NCI-H69 (cell line): ENCODE measurements around the gene NPNT.
A peak's percentile ranks its signal among the peaks of the same experiment; 100 is the strongest.
"Not testable (repeated sequence)": the region's sequence is repeated elsewhere in the genome, so short reads cannot be mapped to it uniquely, and the experiment has no call there.

Experiments used
- DNase-seq: peaks from one replicate; lab custom pipeline; 2025; lab: John Stamatoyannopoulos, UW

NPNT gene

DNA sequence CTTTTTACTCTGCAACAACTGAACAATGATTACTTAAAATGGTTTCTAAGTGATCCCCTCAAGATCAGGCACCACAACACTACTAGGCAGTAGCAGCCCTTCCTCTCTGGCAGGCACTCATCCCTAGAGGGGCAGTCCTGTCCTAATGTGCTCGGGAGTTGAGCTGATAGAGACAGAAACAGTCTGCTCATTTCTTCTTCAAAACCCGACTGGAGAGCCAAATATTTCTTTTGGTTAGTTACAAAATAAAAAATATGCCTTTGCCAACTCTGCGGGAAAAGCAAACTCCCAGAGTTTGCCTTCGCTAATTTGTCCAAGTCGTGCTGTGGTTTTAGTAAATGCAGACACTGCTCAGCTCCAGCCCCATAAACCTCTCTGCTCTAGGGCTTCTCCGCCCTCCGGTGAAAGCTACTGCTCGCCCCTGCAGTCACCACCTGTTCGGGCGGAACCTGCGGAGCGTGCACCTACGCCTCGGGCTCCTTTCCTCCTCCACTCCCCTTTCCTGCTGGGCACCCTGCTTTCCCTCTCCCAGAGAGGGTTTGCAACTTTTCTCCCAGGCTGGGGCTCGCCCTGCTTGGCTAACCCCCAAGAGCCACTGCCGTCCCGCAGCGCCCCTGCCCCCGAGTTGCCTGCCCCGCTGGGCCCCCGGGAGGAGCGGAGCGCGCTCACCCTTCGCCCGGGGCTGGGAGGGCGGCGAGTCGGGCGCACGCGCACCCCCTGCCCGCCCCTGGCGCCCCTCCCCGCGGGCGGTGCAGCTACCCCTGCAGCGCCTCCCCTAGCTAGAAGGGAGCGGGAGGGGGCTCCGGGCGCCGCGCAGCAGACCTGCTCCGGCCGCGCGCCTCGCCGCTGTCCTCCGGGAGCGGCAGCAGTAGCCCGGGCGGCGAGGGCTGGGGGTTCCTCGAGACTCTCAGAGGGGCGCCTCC, at the start of gene NPNT:
Gene NPNT, plus strand, starts transcription at position 812 of the 923 bp plus-strand sequence. CDS start 182 bp downstream, outside the sequence.
- peak; percentile 92 for DNase-seq

DNA sequence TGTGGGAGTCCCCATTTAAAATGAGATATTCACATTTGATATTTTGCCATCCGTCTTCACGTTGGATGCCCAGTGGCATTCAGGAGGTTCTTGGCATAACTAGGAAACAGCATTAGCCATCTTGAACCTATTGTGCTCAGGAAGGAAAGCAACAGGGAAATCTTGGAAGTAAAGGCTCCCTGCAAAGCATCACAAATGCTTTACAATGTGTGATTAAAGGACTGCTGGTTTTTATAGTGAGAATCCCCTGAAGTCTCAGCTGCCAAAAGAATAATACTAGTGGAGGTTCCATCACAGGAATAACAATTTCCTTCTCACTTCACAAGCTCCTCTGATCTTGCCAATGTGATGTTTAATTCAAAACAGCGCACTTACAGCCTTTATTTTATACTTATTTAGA, 49.7 kb upstream of the NPNT start:
- DNase-seq: no peak

DNA sequence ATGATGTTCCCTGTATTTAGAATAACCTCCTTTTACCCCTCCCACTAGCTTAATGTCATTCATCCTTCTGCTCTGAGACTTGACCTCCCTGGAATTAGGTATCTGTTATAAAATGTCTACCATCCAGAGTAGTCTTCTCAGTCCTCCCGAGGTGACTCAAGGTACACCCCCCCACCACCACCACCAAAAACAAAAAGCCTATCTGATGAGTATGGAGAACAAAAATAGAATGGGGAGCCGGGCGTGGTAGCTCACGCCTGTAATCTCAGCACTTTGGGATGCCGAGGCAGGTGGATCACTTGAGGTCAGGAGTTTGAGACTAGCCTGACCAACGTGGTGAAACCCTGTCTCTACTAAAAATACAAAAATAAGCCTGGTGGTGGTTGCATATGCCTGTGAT, 46.9 kb upstream of the NPNT start:
- DNase-seq: not testable (repeated sequence)

GRCh38 chr4:105851196-105851595, 44.1 kb upstream of the NPNT start:
- DNase-seq: no peak

DNA sequence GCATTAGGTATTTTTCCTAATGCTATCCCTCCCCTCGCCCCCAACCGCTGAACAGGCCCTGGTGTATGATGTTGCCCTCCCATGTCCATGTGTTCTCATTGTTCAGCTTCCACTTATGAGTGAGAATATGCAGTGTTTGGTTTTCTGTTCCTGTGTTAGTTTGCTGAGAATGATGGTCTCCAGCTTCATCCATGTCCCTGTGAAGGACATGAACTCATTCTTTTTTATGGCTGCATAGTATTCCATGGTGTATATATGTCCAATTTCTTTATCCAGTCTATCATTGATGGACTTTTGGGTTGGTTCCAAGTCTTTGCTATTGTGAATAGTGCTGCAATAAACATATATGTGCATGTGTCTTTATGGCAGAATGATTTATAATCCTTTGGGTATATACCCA, 43.0 kb upstream of the NPNT start:
- not testable (repeated sequence) for DNase-seq

DNA sequence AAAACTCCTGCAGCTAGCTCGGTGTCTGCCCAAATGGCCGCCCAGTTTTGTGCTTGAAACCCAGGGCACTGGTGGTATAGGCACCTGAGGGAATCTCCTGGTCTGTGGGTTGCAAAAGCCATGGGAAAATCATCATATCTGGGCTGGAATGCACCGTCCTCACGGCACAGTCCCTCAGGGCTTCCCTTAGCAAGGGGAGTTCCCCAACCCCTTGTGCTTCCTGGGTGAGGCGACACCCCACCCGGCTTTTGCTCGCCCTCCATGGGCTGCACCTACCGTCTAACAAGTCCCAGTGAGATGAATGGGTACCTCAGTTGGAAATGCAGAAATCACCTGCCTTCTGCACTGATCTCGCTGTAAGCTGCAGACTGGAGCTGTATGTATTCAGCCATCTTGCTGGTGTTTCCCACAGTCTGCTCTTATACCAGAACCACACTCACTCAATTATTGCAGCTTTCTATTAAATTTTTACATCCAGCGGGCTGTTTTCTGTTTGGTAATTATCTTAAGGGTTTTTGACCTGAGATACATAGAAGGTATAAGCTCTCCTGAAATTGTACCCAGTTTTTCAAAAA, 36.7 kb upstream of the NPNT start:
- no peak for DNase-seq

- no peak for DNase-seq
These were observed 36.0 kb upstream of the NPNT start for GRCh38 chr4:105859233-105859632.

- no peak for DNase-seq
These were observed 24.3 kb upstream of the NPNT start for GRCh38 chr4:105870963-105871362.

DNA sequence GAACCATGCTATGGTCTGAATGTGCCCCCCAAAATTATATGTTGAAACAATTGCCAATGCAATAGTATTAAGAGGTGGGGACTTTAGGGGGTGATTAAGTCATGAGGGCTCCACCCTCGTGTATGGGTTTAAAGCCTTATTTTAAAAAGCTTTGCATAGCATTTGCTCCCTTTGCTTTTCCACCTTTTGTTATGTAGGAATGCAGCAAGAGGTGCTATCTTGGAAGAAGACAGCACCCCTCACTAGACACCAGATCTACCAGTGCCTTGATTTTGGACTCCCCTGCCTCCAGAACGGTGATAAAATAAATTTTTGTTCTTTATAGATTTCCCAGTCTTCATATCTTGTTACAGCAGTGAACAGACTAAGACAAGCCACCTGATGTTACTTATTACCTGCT, 23.3 kb upstream of the NPNT start:
- no peak for DNase-seq

GRCh38 chr4:105875233-105875632, 20.0 kb upstream of the NPNT start:
- no peak for DNase-seq

- DNase-seq: no peak
These were observed 16.6 kb upstream of the NPNT start for GRCh38 chr4:105878668-105879067.

- DNase-seq: no peak
These were observed 7.8 kb upstream of the NPNT start for GRCh38 chr4:105887508-105887907.

- peak; percentile 81 for DNase-seq
These were observed 551 bp downstream of the NPNT start for GRCh38 chr4:105895583-105896460.

DNA sequence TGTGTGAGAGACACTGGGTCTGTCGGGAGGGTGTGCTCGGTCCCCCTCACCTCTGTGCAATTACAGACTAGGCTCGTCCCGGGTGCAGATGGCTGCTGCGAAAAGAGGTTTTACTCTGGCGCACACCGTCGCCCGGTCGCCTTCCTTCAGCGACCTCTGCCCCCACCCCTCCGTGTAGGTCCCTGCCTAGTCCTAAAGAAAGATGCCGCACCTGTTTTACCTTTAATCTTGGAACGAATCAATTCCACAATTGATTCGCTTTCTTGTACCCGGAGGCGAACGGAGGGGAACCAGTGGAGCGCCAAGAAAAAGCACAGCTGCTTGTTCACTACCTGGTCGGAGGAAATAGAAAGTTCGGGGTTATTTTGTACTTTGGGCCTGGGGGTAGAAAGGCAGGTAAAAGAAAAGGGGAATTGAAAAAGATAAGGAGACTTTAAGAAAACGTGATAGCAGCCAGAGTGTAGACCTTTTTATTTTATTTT, 1.2 kb downstream of the NPNT start:
- no peak for DNase-seq

- DNase-seq: peak; percentile 4
These were observed 1.9 kb downstream of the NPNT start for GRCh38 chr4:105896984-105897775.

DNA sequence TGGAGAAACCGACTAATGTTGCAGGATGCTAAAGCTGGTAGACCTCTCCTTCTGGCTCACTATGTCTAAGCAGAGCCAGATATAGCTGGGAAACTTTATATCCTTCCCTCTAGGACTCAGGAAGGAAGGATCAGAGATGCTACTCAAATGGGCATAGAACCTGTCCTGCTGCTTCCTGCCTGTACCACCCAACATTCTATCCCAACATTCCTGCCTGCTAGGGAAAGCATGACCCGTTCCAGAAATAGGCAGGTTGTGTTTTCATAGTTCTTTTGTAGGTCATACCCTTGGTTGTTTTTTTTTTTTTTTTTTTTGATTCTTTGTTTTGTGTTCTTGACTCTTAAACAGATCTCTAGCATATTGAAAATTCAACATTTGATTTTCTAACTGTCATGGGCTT, 5.3 kb downstream of the NPNT start:
- no peak for DNase-seq

DNA sequence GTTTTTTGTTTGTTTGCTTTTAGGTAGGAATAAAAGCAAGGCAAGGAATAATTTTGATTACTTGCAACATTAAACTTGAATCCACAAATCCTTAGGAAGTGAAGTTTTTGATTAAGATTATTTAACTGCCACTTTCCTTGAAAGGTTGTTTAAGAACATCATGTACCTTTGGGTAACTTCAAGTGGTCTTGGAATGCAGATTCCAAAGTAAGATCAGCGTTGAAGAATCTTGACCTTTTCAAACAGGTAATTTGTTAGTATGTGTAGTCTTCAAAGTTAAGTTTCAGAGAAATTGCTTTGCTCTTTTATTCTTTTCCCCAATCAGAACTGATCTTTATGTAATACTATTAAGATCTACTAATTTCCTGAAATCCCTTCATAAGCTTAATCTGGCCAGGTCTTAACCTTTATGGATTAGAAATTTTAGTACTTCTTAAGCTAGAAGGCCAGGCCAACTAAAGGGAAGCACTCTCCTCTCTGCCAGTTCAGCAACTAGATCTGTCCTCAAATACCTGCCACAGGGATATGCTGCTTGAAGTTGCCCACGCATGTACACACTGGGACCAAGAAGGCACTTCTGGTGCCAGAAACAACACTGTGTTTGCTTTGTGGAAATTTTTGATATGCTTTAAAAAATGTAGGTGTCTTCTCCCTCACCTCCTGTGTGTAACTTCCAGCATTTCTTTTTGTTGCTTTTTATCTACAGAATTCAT, 7.4 kb downstream of the NPNT start:
- DNase-seq: no peak

- DNase-seq: peak; percentile 80
These were observed 14.6 kb downstream of the NPNT start for GRCh38 chr4:105909787-105910281.

GRCh38 chr4:105911426-105911825, 16.2 kb downstream of the NPNT start:
- no peak for DNase-seq

GRCh38 chr4:105912633-105913032, 17.4 kb downstream of the NPNT start:
- DNase-seq: no peak
